ENCODE results near the gene SSC5D.

Gene SSC5D

DNA sequence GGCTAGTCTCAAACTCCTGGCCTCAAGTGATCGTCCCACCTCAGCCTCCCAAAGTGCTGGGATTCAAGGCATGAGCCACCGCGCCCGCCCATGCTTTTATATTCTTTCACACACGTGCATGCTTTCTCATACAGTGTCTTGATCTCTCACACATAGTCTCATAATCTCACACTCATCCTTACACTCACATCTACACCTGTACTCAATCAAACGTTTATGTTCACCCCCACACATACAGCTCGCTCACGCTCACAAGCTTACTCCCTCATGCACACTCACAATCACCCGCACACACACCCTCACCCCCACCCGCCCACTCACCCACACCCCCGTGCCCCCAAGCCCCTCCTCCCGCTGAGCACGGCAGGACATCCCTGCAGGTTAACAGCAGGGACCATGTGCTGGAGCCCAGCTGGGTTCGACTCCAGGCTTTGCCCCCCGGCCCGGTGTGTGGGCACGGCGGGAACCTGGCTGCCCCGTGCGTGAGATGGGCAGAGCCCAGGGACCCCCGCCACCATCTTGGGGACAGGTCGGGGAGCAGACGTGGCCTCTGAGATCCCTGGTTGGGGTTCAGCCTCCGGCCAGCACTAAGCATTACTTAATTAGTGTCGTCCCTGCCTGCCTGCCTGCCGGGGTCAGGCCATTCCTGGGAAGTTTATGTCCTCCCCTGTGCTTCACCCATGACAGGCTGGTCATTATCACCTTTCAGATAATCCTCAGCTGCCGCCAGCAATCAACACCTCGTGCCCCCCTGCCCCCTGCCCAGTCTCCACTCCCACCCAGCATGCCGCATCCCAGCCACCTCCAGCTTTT, 37.3 kb downstream of the SSC5D start:
- Histone ChIP-seq H3K27ac (no peak overlapping the region), H3K4me3 (ENCODE audit: low read depth, low read length) (no peak overlapping the region), H3K27me3 (replicated peaks) (no peaks in the 10 kb centered on the region), H3K36me3 (replicated peaks) (no peaks in the 10 kb centered on the region)
- TF ChIP-seq, protein P1, sequence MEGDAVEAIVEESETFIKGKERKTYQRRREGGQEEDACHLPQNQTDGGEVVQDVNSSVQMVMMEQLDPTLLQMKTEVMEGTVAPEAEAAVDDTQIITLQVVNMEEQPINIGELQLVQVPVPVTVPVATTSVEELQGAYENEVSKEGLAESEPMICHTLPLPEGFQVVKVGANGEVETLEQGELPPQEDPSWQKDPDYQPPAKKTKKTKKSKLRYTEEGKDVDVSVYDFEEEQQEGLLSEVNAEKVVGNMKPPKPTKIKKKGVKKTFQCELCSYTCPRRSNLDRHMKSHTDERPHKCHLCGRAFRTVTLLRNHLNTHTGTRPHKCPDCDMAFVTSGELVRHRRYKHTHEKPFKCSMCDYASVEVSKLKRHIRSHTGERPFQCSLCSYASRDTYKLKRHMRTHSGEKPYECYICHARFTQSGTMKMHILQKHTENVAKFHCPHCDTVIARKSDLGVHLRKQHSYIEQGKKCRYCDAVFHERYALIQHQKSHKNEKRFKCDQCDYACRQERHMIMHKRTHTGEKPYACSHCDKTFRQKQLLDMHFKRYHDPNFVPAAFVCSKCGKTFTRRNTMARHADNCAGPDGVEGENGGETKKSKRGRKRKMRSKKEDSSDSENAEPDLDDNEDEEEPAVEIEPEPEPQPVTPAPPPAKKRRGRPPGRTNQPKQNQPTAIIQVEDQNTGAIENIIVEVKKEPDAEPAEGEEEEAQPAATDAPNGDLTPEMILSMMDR (IDR thresholded peaks at IDR 0.05; ENCODE audit: low read depth, low read length, missing control alignments) = no peak
- in situ Hi-C loops (cut with HindIII; ENCODE audit: low pct_ligation_motif_present, low sequenced_read_pairs) = no loop called here
- no peak for DNase-seq

DNA sequence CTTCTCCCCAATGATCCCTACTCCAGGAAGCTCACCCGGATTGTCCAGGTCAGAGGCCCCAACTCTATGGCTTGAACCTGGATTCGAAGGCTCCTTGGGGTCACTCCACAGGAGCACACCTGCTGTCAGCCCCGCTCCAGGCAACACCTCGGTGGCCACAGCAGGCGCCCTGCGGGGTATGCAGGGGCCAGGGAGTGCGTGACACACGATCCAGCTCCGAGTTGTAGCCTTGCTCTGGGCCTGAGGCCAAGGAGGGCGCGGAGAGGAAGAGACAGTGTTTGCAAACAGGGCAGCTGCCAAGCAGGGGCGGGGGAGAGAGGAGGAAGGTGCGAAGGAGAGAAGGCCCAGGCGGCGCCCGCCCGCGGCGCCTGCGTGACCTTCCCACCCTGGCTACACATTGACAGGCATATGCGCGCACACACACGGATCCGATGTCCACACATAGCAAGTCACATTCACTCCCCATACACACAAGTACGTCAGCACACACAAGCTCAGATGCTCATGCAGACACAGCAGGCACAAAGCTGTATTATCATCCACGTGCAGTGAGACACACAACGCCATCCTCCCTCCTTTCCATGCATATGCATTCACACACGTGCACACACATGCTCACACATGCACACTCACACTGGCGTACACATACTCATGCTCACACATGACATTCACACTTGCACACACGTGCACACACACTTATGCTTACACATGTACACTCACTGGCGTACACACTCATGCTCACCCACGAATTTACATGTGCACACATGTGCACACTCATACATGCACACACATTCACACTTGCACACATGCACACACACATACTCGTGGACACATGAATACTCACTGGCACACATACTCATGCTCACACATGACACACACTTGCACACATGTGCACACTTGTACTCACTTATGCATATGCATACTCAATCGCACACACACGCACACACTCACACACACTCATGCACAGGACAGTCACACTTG, 38.3 kb downstream of the SSC5D start:
- TF ChIP-seq, protein P1 (IDR thresholded peaks at IDR 0.05; ENCODE audit: low read depth, low read length, missing control alignments) = no peak
- H3K27me3 ChIP-seq (replicated peaks) = no peaks in the 10 kb centered on the region
- no peak overlapping the region for H3K27ac ChIP-seq
- H3K36me3 ChIP-seq (replicated peaks) = no peaks in the 10 kb centered on the region
- H3K4me3 ChIP-seq (ENCODE audit: low read depth, low read length) = no peak overlapping the region
- peak; percentile 62 for DNase-seq
- in situ Hi-C loops (cut with HindIII; ENCODE audit: low pct_ligation_motif_present, low sequenced_read_pairs) = no loop called here

DNA sequence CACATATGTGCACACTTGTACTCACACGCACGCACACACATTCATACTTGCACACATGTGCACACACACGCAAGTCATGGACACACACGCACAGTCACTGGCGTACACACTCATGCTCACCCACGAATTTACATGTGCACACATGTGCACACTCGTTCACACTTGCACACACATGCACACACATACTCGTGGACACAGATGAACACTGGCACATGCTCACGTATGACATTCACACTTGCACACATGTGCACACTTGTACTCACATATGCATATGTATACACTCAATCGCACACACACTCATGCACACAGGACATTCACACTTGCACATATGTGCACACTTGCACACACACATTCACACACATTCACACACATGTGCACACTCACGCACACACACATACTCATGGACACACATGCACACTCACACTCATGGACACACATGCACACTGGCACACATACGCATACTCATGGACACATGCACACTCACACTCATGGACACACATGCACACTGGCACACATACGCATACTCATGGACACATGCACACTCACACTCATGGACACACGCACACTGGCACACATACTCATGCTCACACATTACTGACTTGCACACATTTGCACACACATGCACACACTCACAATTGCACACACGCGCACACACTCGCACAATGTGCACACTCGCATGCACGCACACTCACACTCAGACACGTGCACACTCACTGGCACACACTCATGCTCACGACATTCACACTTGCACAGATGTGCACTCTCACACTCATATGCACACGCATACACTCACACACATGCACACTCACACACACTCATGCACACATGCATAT, 39.2 kb downstream of the SSC5D start:
- Histone ChIP-seq H3K4me3 (ENCODE audit: low read depth, low read length) (no peak overlapping the region), H3K36me3 (replicated peaks) (no peaks in the 10 kb centered on the region), H3K27me3 (replicated peaks) (no peaks in the 10 kb centered on the region), H3K27ac (no peak overlapping the region)
- TF ChIP-seq, protein P1 (IDR thresholded peaks at IDR 0.05; ENCODE audit: low read depth, low read length, missing control alignments) = no peak
- in situ Hi-C loops (cut with HindIII; ENCODE audit: low pct_ligation_motif_present, low sequenced_read_pairs) = no loop called here
- no peak for DNase-seq

DNA sequence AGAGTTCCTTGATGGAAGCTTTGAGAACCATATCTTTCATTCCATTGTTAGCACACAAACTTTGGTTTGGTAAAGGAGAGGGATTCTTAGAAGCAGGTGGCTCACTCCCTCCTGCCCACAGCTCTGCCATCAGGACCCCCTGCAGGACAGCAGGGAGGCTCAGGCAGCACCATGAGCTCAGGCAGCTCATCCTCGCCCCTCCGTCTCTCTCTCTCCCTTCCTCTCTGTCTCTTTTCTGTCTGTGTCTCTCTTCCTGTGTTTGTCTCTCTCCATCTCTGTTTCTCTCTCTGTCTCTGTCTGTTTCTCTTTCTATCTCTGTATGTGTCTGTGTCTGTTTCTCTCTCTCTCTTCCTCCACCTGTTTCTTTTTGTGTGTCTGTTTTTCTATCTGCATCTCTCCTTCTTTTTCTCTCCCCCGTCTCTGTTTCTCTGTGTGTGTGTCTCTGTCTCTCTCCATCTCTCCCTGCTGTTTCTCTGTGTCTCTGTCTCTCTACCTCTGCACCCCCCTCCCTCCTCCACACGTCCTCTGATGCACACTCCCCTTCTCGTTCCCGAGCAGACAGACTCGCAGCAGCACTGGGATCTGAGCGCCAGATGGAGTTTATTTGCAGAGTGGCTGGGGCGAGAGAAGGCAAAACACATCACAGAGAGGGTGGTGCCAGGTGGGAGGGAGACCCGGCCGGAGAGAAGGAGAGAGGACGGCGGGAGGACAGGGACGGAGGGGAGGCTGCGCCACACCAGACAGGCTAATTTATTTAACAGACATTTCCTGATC, 40.0 kb downstream of the SSC5D start:
- Histone ChIP-seq H3K36me3 (replicated peaks) (no peaks in the 10 kb centered on the region), H3K27me3 (replicated peaks) (no peaks in the 10 kb centered on the region), H3K4me3 (ENCODE audit: low read depth, low read length) (no peak overlapping the region), H3K27ac (no peak overlapping the region)
- in situ Hi-C loops (cut with HindIII; ENCODE audit: low pct_ligation_motif_present, low sequenced_read_pairs) = no loop called here
- DNase-seq = no peak
- TF ChIP-seq, protein P1 (IDR thresholded peaks at IDR 0.05; ENCODE audit: low read depth, low read length, missing control alignments) = peak; percentile 33
